ENCODE results near the gene QRSL1.
A peak's percentile ranks its signal among the peaks of the same experiment; 100 is the strongest.
"Not testable (repeated sequence)": the region's sequence is repeated elsewhere in the genome, so short reads cannot be mapped to it uniquely, and the experiment has no call there.

Gene QRSL1

GRCh38 chr6:106684011-106684410, 54.6 kb downstream of the QRSL1 start:
- DNase-seq, result no peak

DNA sequence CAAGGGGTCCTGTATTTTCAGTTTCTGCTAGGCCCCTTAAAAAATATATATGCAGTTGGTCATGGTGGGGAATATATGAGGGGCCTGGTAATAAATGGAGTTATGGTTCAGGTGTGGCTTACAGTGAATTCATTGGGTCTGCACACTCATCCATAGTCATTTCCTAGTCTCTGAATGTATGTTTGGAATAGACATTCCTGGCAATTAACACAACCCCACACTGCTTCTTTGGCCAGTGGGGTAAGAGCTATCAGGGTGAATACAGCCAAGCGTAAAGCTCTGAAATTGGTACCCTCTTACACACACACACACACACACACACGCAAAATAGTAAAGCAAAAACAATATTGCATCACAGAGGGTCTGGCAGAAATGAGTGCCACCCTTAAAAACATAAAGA, 56.5 kb downstream of the QRSL1 start:
- DNase-seq, result no peak

DNA sequence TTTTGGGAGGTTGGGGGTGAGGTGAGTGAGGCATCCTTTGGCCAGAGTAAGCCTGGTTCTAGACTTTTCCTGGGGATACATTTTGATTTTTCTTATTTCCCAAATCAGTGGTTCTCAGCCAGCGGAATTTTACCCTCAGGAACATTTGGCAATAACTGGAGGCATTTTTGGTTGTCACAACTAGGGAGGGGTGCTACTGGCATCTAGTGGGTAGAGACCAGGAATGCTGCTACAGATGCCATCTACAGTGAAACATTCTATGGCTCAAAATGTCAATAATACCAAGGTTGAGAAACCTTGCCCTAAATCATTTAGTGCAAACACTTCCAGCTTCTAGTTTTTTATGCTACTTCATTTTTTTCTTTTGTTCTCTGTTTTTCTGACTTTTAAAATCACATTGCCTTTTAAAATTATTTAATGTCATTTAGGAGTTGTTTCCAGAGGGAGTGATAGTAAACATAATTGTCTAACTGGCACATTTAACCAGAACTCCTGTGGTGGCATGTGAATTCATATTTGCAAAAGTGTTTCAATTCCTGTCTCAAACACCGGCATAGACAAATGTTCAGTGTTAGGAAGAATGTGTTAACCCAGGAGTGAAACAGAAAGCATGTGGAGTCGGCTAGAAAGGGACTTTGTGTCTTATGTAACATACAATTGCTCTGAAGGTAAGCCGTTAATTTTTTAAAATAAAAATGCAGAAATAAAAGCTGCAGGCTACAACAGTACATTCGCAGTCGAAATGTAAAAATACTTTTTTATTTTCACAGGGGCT, 59.0 kb downstream of the QRSL1 start:
- no peak for DNase-seq

- DNase-seq, result peak; percentile 60
Measured at GRCh38 chr6:106692112-106692818, 62.9 kb downstream of the QRSL1 start.

DNA sequence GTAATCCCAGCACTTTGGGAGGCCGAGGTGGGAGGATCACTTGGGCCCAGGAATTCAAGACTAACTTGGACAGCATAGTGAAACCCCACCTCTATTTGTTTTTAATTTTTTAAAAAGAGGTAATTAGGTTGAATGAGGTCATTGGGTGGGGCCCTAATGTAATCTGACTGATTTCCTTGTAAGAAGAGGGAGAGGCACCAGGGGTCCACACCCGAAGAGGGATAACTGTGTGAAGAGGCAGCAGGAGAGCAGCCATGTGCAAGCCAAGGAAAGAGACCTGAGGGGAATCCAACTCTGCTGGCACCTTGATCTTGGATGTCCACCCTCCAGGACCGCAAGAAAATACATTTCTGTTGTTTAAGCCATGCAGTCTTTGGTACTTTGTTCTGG, 63.4 kb downstream of the QRSL1 start:
- DNase-seq, result no peak

- no peak for DNase-seq
Measured at GRCh38 chr6:106693418-106693817, 64.0 kb downstream of the QRSL1 start.

GRCh38 chr6:106694343-106694742, 65.0 kb downstream of the QRSL1 start:
- DNase-seq, result no peak

- no peak for DNase-seq
Measured at GRCh38 chr6:106700581-106700980, 71.2 kb downstream of the QRSL1 start.

- not testable (repeated sequence) for DNase-seq
Measured at GRCh38 chr6:106701201-106701600, 71.8 kb downstream of the QRSL1 start.

GRCh38 chr6:106702046-106702445, 72.7 kb downstream of the QRSL1 start:
- peak; percentile 96 for DNase-seq

DNA sequence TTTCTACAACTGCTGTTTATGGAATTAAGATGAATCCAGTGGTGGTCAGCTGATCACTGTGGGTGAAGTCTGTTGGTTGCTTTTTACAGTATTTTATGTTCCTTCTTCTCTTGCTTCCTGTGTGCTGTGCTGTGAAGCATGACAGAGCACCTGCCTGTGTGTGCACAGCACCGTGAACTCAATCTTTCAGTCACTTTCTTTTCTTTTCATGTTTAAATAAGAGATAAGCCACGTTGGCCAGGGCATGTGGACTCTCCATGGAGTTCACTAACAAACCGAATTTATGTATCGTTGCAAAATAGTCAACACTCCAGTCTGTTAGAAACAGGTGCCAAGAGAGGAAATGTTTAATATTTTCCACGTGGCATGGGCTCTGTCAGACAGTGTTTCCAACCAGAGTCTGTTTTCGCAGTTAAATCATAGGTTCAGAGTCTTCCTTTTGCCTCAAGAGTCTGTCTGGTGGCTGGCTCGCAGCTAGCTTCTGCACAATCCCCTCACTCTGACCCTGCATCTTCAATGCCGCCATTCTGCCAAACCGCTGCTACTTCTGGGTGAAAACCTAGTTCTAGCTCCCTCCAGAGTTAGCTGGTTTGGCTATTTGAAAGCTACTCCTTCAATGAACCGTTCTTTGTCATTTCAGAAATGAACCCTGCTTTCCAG, 73.2 kb downstream of the QRSL1 start:
- peak; percentile 97 for DNase-seq

DNA sequence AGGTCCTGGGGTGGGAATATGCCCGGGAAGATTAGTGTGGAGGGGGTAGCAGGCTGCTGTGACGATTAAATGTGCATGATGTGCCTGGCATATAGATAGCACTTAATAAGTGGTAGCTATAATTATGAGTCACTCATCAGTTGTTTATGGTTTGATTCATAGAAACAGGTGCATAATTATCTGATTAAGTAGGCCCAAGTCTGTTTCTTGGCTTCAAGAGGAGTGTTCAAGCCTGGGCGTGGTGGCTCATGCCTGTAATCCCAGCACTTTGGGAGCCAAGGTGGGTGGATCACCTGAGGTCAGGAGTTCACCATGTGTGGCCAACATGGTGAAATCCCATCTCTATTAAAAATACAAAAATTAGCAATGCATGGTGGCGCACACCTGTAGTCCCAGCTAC, 74.9 kb downstream of the QRSL1 start:
- no peak for DNase-seq

DNA sequence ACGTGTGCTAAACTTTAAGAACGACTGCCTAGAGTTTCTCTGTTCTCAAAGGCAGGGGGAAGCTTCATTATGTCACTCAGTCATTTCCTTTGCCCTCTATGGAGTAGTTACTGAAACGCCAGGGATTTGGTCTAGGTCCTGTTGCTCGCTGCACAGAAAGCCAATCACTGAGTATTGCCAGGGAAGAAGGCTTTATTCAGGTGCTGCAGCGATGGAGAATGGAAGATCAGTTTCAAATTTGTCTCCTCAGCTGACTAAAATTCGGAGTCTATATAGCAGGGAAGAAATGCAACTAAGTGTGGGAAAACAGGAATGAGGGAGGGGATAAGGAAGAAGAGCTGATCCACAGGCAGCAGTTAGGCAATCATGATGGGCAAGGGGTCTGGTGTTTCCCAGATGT, 75.8 kb downstream of the QRSL1 start:
- no peak for DNase-seq

- no peak for DNase-seq
Measured at GRCh38 chr6:106710580-106710979, 81.2 kb downstream of the QRSL1 start.

GRCh38 chr6:106714281-106714680, 84.9 kb downstream of the QRSL1 start:
- DNase-seq, result no peak

- DNase-seq, result no peak
Measured at GRCh38 chr6:106715922-106716321, 86.5 kb downstream of the QRSL1 start.

- no peak for DNase-seq
Measured at GRCh38 chr6:106716966-106717365, 87.6 kb downstream of the QRSL1 start.

Data from NCI-H2029 treated with DMSO at 0.1 percent for 48 hours (cell line).